Omental fat pad (tissue), 4 donors: ENCODE data around the gene MRPS17. TPM values are rescaled to one million over a fixed set of nuclear protein-coding genes. Genes with fewer than 3 reads are reported as not detected.
"Not testable (repeated sequence)": the region's sequence is repeated elsewhere in the genome, so short reads cannot be mapped to it uniquely, and the experiment has no call there.

ENCODE experiments used
- ATAC-seq: fragments of 150-250 bp; one replicate; pipeline ENCODE4 v1.9.1; 2016; ENCODE audit warnings: mild to moderate bottlenecking, moderate library complexity; ENCODE audit not compliant: low FRiP score
- DNase-seq: peaks from one replicate; pipeline ENCODE4 v3.0.0-alpha.2; 2019; ENCODE audit warnings: low spot score
- CTCF ChIP-seq, 3 donors: fragments of 450-650 bp; IDR thresholded peaks; one replicate each; pipeline ENCODE4 v1.5.1; 2016 to 2017; ENCODE audit warnings: antibody characterized with exemption in 3 of 3, mild to moderate bottlenecking in 3 of 3, moderate library complexity in 2 of 3
- total RNA-seq, 4 donors: library from RNA; depleted of rRNA; stranded (reverse); fragments of >200 nt; gene quantifications; one replicate each; pipeline ENCODE4 v1.1.0, GENCODE V29; 2016

The MRPS17 gene
- total RNA-seq, 4 donors from 2014 or later: 8.7 to 10.9 (median 10.1) TPM

DNA sequence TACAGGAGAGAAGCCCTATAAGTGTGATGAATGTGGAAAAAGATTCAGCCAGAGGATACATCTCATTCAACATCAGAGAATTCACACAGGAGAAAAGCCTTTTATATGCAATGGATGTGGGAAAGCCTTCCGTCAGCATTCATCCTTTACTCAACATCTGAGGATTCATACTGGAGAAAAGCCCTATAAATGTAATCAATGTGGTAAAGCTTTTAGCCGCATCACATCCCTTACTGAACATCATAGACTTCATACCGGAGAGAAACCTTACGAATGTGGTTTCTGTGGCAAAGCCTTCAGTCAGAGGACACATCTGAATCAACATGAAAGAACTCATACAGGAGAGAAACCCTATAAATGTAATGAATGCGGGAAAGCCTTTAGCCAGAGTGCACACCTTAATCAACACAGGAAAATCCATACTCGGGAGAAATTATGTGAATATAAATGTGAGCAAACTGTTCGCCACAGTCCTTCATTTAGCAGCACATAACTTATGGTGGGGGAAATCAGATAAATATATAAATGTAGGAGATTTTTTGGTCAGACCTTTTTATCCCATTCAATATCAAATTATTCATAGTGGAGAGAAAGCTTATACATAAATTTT lies 12.1 kb upstream of the MRPS17 start:
- TF ChIP-seq CTCF (IDR thresholded peaks at IDR 0.05): no peak
- ATAC-seq (no peak), DNase-seq (no peak)

DNA sequence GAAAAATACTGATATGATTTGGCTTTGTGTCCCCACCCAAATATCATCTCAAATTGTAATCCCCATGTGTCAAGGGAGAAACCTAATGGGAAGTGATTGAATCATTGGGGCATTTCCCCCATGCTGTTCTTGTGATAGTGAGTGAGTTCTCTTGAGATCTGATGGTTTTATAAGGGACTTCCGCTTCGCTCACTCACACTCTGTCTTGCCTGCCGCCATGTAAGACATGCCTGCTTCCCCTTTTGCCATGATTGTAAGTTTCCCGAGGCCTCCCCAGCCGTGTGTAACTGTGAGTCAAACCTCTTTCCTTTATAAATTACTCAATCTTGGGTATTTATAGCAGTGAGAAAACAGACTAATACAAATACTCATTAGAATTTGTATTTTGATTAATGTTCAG lies 5.1 kb upstream of the MRPS17 start:
- no peak for DNase-seq
- ATAC-seq: no peak
- no peak for TF ChIP-seq CTCF (IDR thresholded peaks at IDR 0.05)

DNA sequence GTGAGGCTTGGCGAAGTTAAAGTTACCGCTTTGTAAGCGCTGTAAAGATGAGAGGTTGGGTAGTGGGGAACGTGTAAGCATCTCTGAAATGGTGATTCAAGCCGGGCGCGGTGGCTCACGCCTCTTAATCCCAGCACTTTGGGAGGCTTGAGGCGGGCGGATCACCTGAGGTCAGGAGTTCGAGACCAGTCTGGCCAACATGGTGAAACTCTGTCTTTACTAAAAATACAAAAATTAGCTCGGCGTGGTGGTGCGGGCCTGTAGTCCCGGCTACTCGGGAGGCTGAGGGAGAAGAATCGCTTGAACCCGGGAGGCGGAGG lies 635 bp downstream of the MRPS17 start:
- not testable (repeated sequence) for ATAC-seq, DNase-seq

DNA sequence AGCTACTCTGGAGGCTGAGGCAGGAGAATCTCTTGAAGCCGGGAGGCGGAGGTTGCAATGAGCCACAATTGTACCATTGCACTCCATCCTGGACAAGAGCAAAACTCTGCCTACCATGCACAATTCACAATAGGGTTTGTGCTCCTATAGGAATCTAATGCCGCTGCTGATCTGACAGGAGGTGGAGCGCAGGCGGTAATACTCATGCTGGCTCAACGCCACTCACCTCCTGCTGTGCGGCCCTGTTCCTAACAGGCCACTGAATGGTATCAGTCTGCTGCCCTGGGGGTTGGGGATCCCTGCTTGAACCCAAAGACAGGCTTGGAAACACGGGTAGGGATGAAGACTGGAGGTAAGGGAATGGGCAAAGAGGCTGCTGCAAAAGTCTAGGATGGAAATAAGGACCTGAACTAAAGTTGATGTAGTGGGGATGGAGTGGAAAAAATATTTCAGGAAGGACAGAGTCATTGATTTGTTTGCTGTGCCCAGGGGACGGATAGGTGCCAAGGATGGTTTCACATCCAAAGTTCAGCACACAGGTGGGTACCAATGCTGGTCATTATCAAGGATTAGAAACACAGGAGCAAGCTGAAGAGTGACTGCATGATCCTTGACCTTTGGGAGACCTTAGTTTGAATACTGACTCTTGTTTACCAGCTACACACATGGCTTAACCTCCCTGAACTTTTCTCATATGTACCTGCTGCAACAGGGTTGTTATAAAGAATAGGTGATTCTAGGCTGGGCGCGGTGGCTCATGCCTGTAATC lies 2.2 kb downstream of the MRPS17 start:
- no peak for TF ChIP-seq CTCF (IDR thresholded peaks at IDR 0.05)
- DNase-seq (no peak), ATAC-seq (no peak)

GRCh38 chr7:55957190-55957589 lies 5.5 kb downstream of the MRPS17 start:
- no peak for DNase-seq
- no peak for TF ChIP-seq CTCF (IDR thresholded peaks at IDR 0.05)
- no peak for ATAC-seq

DNA sequence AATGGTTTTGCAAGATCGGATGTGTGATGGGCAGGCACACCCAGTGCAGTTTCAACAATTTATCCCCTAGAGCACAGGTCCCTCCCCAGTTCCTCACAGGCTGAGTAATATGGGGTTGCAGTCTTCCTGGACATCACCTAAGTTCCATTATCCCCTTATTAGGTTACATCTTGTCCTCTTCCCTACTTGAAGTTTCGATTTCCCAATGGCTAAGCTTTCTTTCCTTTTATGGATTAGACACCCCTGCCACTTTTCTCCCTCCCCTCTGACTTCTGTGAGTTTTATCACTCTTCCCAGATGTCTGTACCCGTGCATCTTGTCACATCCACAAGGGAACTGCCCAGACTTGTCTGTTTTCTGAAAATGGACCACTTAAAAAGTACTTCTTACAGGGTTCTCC lies 10.3 kb downstream of the MRPS17 start:
- TF ChIP-seq CTCF (IDR thresholded peaks at IDR 0.05): no peak
- no peak for DNase-seq
- no peak for ATAC-seq

DNA sequence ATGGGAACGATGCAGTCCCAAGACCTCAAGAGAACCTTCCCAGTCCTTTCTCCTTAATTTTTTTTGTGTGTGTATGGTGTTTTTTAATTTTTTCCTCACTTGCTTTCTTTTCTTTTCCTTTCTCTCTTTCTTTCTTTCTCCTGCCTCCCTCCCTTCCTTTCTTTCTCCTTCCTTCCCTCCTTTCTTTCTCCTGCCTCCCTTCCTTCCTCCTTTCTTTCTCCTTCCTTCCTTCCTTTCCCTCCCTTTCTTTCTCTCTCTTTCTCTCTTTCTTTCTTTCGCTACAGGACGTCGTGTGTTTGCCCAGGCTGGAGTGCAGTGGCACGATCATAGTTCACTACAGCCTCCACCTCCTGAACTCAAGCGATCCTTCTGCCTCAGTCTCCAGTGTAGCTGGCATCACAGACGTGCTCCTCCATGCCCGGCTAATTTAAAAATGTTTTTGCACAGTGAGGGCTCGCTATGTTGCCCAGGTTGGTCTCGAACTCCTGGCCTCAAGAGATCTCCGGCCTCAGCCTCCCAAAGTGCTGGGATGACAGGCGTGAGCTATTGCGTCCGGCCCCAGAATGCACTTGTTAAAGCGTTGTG lies 12.0 kb downstream of the MRPS17 start:
- TF ChIP-seq CTCF (IDR thresholded peaks at IDR 0.05): no peak
- DNase-seq (no peak), ATAC-seq (no peak)
